ENCODE measurements around the gene GTF2E1.

GRCh38 chr3:120745466-120745865, 2.9 kb downstream of the GTF2E1 start:
- no peak for TF ChIP-seq CTCF (IDR thresholded peaks at IDR 0.05 in 2 of 3, conservative IDR thresholded peaks at IDR 0.05 in 1 of 3; ENCODE audit: control insufficient read depth in 2 of 3, extremely low read depth in 1 of 3, insufficient read depth in 1 of 3, low read depth in 3 of 3, low read length in 3 of 3)
- TF ChIP-seq BRCA1 (IDR thresholded peaks at IDR 0.05; ENCODE audit: low read depth, low read length), result no peak
